K562 (cell line): ENCODE results near the gene PIK3R2. TPM values are rescaled to one million over a fixed set of nuclear protein-coding genes. Genes with fewer than 3 reads are reported as not detected.

Experiments
- ATAC-seq: fragments of 200-7000 bp; cut with Tn5 transposase; 3 replicates; pipeline ENCODE4 v1.9.1; 2020; ENCODE audit warnings: moderate library complexity
- BruUV-seq: library from RNA; stranded (reverse); fragments of 400-500 nt; replicated peaks from 2 replicates; lab custom pipeline; 2021; lab: Mats Ljungman, UMichigan
- CTCF ChIA-PET: fragments of 300-600 bp; formaldehyde crosslinking; extraction: SDS; loops from one replicate; lab custom pipeline; 2021; ENCODE audit warnings: low intra/inter-chr PET ratio; lab: Yijun Ruan, JAX
- POLR2A ChIA-PET: fragments of 300-600, 350-650 bp; sonication (Branson Sonifier 250); formaldehyde crosslinking; extraction: SDS; loops from one replicate; lab custom pipeline; 2021; ENCODE audit warnings: antibody characterized with exemption, inconsistent platforms; lab: Yijun Ruan, JAX
- DNase-seq, 4 experiments: peaks; one replicate each; pipeline versions ENCODE4 v3.0.0 to v3.0.0-alpha.2; 2011 to 2018; ENCODE audit warnings: low spot score in 3 of 4, mixed read lengths in 3 of 4; ENCODE audit errors: extremely low read depth in 1 of 4
- FAIRE-seq: peaks from 2 replicates; lab custom pipeline; 2011; peaks lifted over from hg19 to GRCh38; lab: Jason Lieb, UNC
- H2AFZ ChIP-seq: 2 replicates; pipeline ENCODE4 v1.6.0; 2011; ENCODE audit warnings: low read depth, low read length, control low read depth, inconsistent platforms
- H3K27ac ChIP-seq: fragments of 200-600 bp; 3 replicates; pipeline ENCODE4 v1.8.0; 2011; ENCODE audit warnings: low read depth, mild to moderate bottlenecking, control low read depth, inconsistent platforms, low read length, moderate library complexity, mixed read lengths; ENCODE audit errors: extremely low read depth
- H3K27me3 ChIP-seq, 2 experiments: fragments of 300-600 bp in 1 of 2; 2 replicates in 1 of 2; 3 replicates in 1 of 2; pipeline versions ENCODE4 v1.6.0 to v1.8.0; 2011; ENCODE audit warnings: inconsistent platforms in 2 of 2, low read length in 2 of 2, mild to moderate bottlenecking in 1 of 2, mixed read lengths in 1 of 2, moderate library complexity in 1 of 2; ENCODE audit not compliant: control insufficient read depth in 2 of 2, insufficient read depth in 2 of 2
- H3K36me3 ChIP-seq: fragments of 300-600 bp; 3 replicates; pipeline ENCODE4 v1.8.0; 2011; ENCODE audit warnings: mild to moderate bottlenecking, low read length, inconsistent platforms; ENCODE audit not compliant: control insufficient read depth, insufficient read depth
- H3K4me1 ChIP-seq, 2 experiments: fragments of 200-600 bp in 1 of 2; replicated peaks in 1 of 2; 2 replicates in 1 of 2; 3 replicates in 1 of 2; pipeline versions ENCODE4 v1.5.1 to v1.8.0; 2011; ENCODE audit warnings: inconsistent platforms in 2 of 2, low read length in 2 of 2, mild to moderate bottlenecking in 1 of 2, mixed read lengths in 1 of 2, moderate library complexity in 1 of 2; ENCODE audit not compliant: control insufficient read depth in 2 of 2, insufficient read depth in 2 of 2
- H3K4me2 ChIP-seq: 2 replicates; pipeline ENCODE4 v1.6.1; 2011; ENCODE audit warnings: low read length, control low read depth, inconsistent platforms, mixed read lengths; ENCODE audit not compliant: insufficient read depth
- H3K4me3 ChIP-seq: fragments of 200-600 bp; sonication (generic), shearing (Covaris generic); 2 replicates; pipeline ENCODE4 v1.5.1; 2016; ENCODE audit warnings: control low read depth, inconsistent platforms
- H3K79me2 ChIP-seq: fragments of 200-600 bp; 3 replicates; pipeline ENCODE4 v1.8.0; 2011; ENCODE audit warnings: low read length, inconsistent platforms; ENCODE audit not compliant: control insufficient read depth, insufficient read depth
- H3K9ac ChIP-seq, 2 experiments: 2 replicates each; pipeline versions ENCODE4 v1.6.0 to v1.6.1; 2011; ENCODE audit warnings: low read depth in 2 of 2, low read length in 2 of 2, control low read depth in 1 of 2, inconsistent platforms in 1 of 2, mild to moderate bottlenecking in 1 of 2, mixed read lengths in 1 of 2; ENCODE audit not compliant: insufficient read depth in 1 of 2
- H3K9me1 ChIP-seq: one replicate; pipeline ENCODE4 v1.6.0; 2011; ENCODE audit warnings: inconsistent platforms, mild to moderate bottlenecking, low read length, moderate library complexity; ENCODE audit not compliant: control insufficient read depth, insufficient read depth
- H3K9me3 ChIP-seq: replicated peaks from 2 replicates; pipeline ENCODE4 v1.5.1; 2011; ENCODE audit warnings: low read depth, low read length, inconsistent platforms; ENCODE audit not compliant: control insufficient read depth, insufficient read depth
- H4K20me1 ChIP-seq: replicated peaks from 2 replicates; pipeline ENCODE4 v1.6.1; 2011; ENCODE audit warnings: low read length, inconsistent platforms, mixed read lengths; ENCODE audit not compliant: control insufficient read depth, insufficient read depth
- FOXM1 ChIP-seq, 2 experiments: fragments of 450-650 bp in 1 of 2; sonication (generic) in 1 of 2; formaldehyde crosslinking in 1 of 2; IDR thresholded peaks; 2 replicates each; pipeline versions ENCODE4 v1.6.1 to v1.9.0; 2017 to 2022; ENCODE audit warnings: low read depth in 2 of 2, mild to moderate bottlenecking in 2 of 2, missing genetic modification reagents in 1 of 2, moderate library complexity in 1 of 2
- ZBTB33 ChIP-seq: sonication (generic); formaldehyde crosslinking; IDR thresholded peaks from 2 replicates; pipeline ENCODE4 v1.8.1; 2023; ENCODE audit warnings: mild to moderate bottlenecking, missing genetic modification reagents
- WGBS: fragments of 100-300 bp; shearing (Covaris generic); methylation state at CpG from one replicate; pipeline ENCODE4 v1.1.6; 2016; ENCODE audit warnings: low coverage, mixed read lengths; ENCODE audit not compliant: insufficient coverage; ENCODE audit errors: missing lambda C conversion rate; 5-methylcytosine and 5-hydroxymethylcytosine counted together
- in situ Hi-C: fragments of 300-500 bp; cut with MboI; formaldehyde crosslinking; loops from 4 replicates; pipeline ENCODE4 v1.15.0; 2018; ENCODE audit warnings: inconsistent platforms, mixed read lengths
- intact Hi-C: fragments of 100-400 bp; cut with micrococcal nuclease; formaldehyde crosslinking; loops from 2 replicates; pipeline ENCODE4 v1.14.2; 2022
- polyA plus RNA-seq, 8 experiments: library from polyadenylated mRNA; depleted of rRNA in 4 of 8; stranded (reverse) in 5 of 8; unstranded in 3 of 8; fragments of >200 nt; fragmentation: Nextera tagmentation in 2 of 8; fragmentation: Illumina TruSeq in 1 of 8; extraction: Ambion mirVana in 2 of 8; extraction: Trizol in 1 of 8; gene quantifications; 2 replicates each; pipeline versions ENCODE4 v1.2.1 to v1.2.3, GENCODE V29; 2011 to 2014; ENCODE audit warnings: inconsistent platforms in 1 of 8, missing spikeins in 1 of 8
- total RNA-seq, 7 experiments: library from RNA; depleted of rRNA in 6 of 7; stranded (reverse); fragments of >200 nt in 6 of 7; fragmentation: Illumina TruSeq in 2 of 7; extraction: Trizol in 2 of 7; gene quantifications; 2 replicates each; pipeline versions ENCODE4 v1.2.1 to v1.2.3, GENCODE V29; 2011 to 2021; ENCODE audit warnings: low replicate concordance in 1 of 7

Gene PIK3R2
- total and polyA plus RNA-seq, 9 of the 15 experiments (the other 6 are each of a cell fraction or from before 2014, with no cell fraction given) = 0.39 to 37.9 (median 5.3) TPM

- DNase-seq (no peak), ATAC-seq (no peak), FAIRE-seq (no peak)
- Histone ChIP-seq H4K20me1 (peaks cover 6% of the 10 kb centered on the region; the same call in 1 of the 2 replicates), H2AFZ (no peak overlapping the region), H3K4me3 (no peak overlapping the region)
- TF ChIP-seq ZBTB33 (CRISPR knock-in tag) (peak; percentile 71), FOXM1 (IDR thresholded peaks at IDR 0.05; ENCODE audit: low read depth) (no peak), FOXM1 (CRISPR knock-in tag; IDR thresholded peaks at IDR 0.05; ENCODE audit: low read depth) (no peak)
- TF ChIP-seq, all 486 proteins: peak for 1
- Histone ChIP-seq H3K36me3 (peaks cover 61% of the 10 kb centered on the region; the same call in 2 of the 3 replicates), H3K9me3 (no peaks in the 10 kb centered on the region), H3K9ac (0 out of 4 replicates have a peak overlapping the region, but pooled peaks of 1 of the 2 experiments have one; percentile 4), H3K79me2 (peaks cover 22% of the 10 kb centered on the region), H3K27ac (no peak overlapping the region), H3K27me3 (no peaks in the 10 kb centered on the region), H3K9me1 (no peaks in the 10 kb centered on the region), H3K4me2 (no peak overlapping the region), H3K4me1 (peaks cover 14 to 42% of the 10 kb centered on the region in 2 experiments; a peak in 4 of 5 replicates)
- CTCF ChIA-PET = no interaction called here
- intact Hi-C loops (no loop called here), in situ Hi-C loops (no loop called here)
- 91% methylated on average over 15 of the region's 18 CpGs for WGBS
- POLR2A ChIA-PET = interaction anchor here (0.6 kb wide), 1 partner anchor 37 kb away, joined by 3 read pairs; no protein-coding TSS in a partner anchor
- no TSS peak for BruUV-seq
Measured at GRCh38 chr19:18197306-18197705, 44.3 kb downstream of the PIK3R2 start.
